Measurements from ENCODE around the gene ASB10.
A peak's percentile ranks its signal among the peaks of the same experiment; 100 is the strongest.

The ASB10 gene

DNA sequence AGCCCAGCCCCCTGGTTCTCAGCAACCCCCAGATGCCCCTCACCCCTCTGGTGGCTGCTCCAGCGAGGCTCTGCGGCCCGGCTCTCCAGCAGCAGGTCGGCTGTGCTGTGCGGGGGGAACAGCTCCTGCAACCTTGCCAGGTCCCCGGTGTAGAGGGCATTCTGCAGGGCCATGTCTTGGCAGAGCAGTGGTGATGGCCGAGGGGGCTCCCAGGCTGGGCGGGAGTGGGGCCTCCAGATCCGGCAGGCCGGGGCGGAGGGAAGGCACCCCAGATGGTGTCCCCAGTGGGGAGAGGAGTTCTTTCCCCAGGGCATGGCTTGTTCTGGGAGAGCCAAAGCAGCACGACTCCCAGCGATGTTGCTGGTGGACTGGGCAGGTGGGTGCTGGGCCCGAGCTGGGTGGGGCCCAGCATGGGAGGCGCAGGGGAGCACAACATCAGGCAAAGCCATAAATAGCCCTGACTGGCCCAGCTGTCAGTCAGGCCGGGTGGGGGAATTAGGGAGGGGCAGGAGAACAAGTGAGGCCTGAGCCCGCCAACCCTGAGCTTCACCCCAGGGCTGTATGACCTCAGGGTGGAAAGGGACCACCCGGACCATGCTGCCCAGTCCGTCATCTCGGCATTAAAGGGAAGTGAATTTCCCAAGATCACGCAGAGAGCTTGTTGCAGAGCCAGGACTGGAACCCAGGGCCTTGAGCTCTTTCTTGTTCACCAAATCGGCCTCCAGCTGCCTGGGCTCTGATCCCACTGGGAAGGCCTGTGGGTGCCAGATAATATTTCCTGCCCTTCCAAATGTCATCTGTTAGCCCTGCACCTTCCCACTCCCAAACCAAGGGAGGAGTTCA lies 580 bp upstream of the ASB10 start:
- DNase-seq (ENCODE audit: low spot score) = no peak

DNA sequence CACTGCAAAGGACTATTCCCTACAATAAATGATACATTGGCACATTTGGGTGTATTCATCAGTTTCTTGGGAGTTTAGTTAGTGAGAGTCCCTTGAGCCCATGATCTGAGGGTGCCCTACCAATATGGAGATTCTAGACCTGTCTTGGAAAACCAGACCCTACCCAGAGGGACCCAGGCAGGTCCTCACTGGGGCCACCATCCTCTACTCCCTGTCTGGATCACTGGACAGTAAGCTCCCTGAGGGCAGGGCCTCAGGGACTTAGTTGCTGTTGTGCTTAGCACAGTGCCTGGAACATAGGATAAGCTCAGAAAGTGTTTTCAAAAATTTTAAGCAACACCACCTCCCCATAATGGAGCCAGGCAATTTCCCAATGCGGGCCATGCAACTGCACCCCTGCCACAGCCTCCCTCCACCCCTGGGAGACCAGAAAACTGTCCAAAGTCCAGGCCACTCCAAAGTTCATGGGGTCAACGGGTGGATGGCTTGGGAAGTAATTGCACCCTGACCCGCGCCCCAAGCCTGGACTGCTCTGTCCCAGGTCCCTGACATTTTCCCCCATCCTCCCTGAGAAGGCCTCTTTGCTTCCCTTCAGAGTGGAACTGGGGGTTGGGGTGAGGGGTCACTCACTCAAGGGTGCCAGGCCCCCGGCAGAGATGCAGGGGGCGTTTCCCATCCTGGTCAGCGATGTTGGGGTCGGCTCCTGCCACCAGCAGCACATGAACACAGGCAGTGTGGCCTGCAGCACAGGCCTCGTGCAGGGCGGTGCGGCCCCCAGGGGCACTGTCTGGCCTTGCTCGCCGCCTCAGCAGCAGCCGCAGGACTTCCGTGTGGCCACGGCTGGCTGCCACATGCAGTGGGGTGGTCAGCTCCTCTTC lies 1.0 kb downstream of the ASB10 start:
- no peak for DNase-seq (ENCODE audit: low spot score)

DNA sequence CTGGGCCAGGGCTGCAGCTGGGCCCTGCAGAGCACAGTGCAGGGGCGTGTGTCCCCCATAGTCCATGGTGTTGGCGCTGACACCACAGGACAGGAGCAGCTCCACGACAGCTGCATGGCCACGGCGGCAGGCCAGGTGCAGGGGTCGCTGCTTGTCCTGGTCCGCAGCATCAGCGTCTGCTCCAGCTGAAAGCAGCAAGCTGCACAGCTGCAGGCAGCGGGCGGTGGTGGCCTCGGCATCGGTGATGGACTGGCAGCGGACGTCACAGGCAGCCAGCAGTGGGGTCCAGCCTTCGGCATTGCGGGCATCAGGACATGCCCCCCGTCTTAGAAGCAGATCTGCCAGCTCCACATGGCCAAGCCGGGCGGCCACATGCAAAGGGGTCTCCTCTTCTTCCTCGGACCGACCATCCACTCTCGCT lies 6.0 kb downstream of the ASB10 start:
- DNase-seq (ENCODE audit: low spot score) = peak; percentile 45

DNA sequence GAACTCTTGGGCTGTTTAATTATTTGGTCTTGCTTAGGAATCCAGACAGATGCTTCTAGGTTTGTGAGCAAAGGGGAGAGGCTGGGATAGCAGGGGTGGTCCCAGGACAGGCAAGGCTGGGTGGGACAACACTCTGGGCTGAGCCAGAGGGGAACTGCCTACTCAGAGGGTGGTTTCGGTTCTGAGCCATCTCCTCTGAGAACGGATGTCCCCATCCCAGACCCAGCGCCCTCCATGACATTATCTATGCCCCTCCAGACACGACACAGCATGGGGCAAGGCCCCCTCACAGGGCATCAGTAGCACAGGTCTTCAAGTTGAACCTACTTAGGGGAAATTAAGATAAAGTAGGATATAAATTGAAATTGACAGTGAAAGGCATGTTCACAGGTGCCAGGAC lies 7.1 kb downstream of the ASB10 start:
- DNase-seq (ENCODE audit: low spot score) = no peak

DNA sequence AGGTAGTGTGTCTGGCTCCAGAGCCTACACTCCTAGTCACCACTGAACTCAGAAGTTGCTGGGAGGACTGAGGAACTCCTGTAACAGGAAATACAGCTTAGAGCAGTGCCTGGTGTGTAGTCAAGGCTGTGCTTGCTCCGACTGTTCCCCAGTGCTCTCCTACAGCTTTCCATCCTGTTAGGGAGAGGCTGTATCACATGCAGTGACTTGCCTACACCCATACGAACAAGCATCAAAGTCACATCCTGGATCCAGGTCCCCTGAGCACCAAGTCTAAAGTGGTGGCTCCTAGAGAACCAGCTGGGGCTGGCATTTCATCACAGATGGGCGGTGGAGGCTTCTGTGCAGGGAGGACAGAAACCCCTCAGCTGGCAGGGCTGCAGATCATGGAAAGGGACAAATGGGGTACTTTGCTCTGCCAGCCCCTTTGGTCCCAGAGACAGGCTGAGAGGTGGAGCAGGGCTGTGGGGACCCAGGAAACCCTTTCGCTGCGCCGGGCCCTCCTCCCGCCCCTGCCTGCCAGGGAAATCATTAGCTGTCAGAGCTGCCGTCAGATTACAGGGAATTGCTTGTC lies 7.7 kb downstream of the ASB10 start:
- no peak for DNase-seq (ENCODE audit: low spot score)

DNA sequence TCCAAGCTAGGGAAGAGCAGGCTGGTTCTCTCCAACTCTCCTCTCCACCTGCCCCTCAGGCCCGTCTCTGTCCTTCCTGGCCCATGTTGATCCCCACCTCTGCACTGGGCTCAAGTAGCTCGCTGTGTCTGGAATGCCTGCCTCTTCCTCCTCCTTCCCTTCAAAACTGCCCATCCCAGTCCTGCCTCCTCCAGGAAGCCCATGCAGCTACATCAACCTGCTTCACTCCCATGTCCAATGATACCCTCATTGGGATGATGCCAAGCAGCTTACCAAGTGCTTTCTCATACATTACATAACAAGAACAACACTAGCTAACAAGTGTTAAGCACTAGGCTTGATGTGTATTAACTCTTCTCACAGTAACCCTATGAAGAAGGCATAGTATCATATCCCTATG lies 8.2 kb downstream of the ASB10 start:
- no peak for DNase-seq (ENCODE audit: low spot score)

DNA sequence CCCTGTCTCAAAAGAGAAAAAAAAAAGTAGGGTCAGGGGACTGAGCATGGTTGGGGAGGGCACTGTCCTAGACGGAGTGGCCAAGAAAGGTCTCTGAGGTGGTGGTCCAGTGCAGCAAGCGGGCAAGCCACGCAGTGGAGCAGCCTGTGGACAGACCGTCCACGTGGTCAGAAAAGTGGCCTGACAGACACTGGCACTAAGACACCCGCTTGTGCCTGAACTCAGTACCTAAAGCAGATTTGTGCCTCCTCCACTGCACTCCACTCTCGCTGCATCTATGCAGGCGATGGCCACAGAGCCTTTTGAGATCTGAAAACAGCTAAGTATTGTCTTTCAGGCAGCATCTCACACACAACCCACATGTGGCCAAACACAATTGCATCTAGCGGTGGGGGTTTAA lies 8.8 kb downstream of the ASB10 start:
- DNase-seq (ENCODE audit: low spot score) = no peak

DNA sequence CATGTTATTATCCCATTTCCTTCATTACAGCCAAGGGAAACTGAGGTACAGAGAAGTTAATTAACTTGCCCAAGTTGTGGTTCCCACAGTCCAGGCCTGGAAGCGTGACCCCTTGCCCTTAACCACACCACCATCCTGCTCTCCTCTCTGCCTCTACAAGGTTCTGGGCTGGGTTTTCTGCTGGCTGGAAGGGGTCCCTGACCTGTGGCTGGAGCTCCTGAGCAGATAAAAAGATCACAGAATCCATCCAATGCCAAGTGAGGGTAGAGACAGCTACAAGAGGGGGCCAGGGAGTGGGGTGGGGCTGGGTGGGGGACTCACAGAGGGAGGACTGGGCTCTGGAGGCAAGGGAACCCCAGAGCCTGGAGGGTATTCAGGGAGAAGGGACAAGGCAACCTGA lies 9.7 kb downstream of the ASB10 start:
- no peak for DNase-seq (ENCODE audit: low spot score)

DNA sequence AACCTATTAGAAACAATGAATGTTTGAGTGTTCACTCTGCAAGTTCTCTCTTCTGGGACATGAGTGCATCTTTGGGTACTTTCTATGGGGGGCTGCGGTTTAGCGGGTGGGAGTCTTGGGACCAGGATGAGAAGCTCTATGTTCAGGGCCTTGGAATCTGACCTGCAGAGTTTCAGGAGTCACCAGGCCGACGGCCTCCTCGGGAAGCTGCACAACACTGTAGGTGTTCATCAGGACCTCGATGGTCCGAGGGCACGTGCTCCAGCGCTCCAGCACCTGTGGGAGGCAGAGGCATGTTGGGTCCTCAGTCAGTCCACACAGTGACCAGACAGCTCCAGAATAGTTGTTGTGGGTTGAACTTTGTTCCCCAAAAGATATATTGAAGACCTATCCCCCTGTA lies 10.6 kb downstream of the ASB10 start:
- no peak for DNase-seq (ENCODE audit: low spot score)

DNA sequence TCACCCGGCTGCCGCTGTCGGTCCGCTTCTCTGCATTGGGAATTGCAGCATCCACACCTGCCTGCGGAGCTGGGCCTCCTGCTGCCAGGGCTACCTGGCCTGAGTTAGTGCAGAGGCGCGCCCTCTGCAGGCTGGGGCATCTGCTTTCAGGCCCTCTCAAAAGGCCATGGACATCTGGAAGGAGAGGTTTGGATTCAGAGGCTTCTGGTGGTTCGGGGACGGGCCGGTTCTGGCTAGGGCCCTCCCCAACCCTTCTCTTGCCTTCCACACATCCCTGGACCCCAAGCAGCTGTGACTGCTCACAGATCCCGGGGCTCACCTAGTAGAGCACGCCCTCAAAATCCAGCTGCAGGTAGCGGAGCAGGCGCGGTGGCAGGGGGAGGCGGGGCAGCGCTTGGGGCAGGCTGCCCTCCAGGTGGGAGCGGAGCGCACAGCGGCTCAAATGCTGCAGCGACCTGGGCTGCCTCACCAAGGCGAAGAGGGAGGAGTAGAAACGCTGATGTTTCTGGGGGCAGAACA lies 11.2 kb downstream of the ASB10 start:
- no peak for DNase-seq (ENCODE audit: low spot score)

DNA sequence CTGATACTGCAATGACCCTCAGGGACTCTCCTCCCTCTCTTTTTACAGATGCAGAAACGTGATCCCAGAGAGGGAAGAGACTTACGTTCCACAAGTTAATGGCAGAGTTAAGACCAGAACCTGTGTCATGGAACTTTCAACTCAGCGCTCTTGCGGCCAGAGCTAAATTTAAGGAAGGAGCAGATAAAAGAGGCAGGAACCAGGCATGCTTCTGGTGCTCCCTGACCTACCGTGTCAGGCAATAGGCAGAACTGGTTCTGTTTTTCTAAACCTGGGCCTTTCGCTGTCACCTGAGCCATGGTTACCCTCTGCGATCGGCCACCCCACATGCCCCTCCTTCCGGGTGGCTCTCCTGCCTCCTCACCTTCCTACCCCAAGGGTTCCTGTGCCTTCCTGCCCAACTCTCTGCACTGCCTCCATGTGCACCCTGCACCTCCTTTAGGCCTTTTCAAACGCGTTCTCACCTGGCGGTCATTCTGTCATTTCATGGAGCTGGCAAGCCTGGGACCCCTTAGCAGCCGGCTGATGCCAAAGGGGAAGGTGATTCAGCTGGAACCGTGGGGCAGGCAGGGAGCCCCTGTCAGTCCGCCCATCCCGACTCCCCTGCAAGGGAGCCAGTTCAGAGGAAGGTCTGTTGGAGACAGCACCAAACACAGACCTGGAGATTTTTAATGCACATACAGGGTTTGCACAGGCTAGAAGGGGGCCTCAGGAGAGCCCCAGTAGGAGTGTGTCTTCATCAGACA lies 11.8 kb downstream of the ASB10 start:
- no peak for DNase-seq (ENCODE audit: low spot score)

DNA sequence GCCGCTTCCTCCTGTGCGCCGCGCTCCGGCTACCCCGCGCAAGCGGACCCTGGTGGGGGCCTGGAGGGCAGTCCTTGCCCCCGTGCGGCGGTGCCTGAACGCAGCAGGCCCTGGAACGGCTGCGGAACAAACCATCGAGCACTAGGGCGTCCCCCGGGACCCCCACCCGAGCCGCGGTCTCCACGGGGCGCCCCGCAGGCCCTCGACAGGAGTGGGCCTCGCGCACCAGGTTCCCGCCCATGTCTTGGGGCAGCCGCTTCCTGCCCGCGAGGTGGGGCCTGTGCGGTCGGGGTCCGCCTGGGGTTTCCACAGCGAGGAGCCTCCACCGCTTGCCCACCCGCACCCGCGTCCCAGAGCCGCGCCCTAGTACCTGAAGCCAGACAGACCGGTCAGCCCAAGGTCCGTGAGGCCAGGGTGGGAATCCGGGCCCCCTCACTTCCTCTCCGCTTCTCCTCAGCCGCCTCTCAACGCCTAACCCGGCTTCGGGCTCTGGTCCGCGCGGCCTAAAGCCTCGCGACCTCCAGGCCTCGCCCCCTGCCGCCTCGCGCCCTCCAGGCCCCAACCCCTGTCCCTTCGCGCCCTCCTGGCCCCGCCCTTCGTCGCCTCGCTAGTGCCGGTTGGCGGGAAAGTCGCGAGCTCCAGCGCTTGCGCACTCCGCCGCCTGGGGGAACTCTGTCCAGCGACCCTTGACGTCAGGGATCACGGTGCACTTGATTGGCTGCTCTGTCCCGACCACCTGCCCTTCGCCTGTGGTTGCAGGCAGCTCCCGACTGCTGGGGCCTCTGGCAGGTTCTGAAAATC lies 12.6 kb downstream of the ASB10 start:
- DNase-seq (ENCODE audit: low spot score) = no peak

DNA sequence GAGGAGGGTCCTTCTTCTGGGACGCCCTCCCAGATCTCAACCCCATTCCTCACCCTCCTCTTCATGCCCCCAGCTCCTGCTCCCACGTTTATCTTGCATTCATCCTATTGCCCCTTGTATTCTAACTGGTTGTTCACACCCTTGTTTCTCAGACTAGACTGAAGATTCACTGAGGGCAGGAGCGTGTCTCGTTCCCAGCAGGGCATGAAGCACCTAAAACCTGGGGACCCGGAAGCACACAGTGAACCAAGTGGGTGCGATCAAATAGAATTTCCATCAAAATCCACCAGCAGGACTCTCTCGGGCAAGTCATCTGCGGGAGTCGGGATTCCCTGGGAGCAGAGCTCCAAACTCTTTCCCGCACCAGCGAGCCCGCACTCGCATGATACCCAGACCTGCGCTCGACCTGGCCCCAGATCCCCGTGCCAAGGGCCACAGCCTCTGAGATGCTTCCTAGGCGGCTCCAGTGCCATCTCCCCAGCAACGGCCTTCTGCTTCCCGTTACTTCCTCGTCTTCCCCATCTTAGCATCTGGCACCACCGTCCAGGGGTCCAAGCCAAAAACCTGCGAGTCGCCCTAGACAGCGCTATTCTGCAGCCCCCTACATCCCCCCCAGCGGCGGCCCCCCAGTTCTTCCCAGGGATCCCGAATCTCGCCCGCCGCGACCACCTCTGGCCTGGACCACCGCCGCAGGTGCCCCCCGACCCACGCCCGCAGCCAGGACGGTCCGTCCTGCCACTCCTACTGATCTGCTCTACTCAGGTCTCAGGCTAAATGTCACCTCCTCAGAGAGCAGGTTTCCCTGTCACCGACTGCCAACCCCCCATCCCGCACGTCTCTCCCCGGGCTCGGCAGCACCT lies 13.4 kb downstream of the ASB10 start:
- no peak for DNase-seq (ENCODE audit: low spot score)

DNA sequence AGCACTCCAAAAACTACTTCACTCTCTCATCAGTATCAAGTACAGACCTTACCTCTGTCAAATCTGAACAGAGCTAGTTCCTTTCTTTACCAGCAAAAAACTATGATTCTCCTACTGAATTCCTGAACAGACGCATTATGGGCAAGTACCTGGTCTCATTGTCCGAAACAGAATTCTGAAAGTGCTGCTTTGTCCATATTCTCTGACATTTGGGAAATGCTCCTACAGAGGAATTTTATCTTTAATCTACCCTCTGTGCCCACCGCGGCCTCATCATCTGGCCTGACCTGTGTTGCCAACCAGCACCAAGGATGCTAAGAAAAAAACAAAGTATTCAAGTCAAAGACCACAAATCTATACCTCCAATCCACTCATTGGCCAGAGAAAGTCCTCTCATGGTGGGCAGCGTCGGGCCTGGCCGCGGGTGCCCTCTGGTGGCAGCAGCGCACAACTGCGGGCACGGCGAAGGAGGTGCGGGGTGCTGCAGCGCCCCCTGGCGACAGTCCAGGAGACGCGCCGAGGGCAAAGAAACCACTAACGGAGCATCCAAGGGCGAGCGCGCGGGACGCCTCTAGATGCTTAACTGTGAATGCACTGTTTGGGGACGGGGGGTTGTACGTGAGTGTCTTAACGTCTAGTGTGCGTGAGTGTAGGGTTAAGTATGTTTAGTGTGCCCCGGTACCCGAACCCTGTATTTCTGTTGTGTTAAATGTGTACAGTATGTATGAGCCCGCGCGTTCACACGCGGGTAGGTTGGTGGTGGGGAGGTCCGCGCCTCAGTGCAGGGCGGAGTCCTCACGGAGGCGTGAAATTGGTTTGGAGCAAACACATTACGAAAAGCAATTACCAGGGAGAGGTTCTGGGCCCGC lies 14.5 kb downstream of the ASB10 start:
- peak; percentile 71 for DNase-seq (ENCODE audit: low spot score)

DNA sequence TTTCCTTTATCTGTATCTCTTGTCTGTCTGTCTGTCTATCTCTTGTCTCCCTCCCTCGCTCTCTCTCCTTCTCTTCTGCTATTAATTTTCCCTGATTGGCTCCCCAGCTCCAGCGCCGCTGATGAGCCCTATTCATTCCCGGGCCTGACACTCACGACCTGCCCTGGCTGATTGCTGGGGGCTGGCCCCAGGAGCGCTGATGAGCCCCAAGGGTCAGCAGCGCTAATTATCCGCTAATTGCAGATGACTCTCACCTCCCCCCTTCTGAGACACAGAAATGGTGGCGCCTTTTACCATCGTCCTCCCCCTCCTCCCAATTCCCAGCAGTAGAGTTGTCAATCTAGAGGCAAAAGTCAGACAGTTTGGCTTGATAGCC lies 18.3 kb downstream of the ASB10 start:
- DNase-seq (ENCODE audit: low spot score) = no peak

DNA sequence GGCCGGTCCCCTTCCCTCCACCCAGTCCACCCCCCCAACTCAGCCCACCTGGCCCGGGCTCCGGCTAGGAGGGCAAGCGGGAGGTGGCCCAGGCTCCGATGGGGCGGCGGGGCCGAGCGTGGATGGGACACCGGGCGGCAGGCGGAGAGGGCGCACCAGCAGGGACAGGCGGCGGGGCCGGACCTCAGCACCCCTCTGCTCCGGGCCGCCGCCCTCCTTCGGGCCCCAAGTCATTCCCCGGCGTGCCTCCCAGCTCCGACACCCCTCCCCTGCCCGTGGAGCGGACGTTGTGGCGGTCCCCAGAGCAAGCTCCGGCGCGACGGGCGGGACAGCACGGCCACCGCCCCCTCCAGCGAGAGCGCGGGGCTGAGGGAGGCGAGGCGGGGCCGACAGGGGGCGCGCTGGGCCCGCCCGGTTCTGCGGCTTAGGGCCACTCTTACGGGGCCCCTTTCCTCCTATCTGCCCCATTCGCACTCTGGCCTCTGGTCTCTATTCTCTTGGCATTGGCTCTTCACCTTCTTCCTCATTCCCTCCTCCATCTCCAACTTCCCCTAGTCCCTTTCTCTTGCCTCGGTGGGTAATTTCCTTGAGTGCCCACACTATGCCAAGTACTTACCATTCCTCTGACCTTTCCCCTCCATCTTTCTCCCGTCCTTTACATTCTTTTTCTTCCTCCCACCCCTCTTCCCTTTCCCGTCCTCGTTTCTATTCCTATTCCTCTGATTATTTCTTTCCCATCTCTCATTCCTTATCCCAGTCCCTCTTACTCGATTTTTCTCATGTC lies 18.9 kb downstream of the ASB10 start:
- DNase-seq (ENCODE audit: low spot score) = no peak

DNA sequence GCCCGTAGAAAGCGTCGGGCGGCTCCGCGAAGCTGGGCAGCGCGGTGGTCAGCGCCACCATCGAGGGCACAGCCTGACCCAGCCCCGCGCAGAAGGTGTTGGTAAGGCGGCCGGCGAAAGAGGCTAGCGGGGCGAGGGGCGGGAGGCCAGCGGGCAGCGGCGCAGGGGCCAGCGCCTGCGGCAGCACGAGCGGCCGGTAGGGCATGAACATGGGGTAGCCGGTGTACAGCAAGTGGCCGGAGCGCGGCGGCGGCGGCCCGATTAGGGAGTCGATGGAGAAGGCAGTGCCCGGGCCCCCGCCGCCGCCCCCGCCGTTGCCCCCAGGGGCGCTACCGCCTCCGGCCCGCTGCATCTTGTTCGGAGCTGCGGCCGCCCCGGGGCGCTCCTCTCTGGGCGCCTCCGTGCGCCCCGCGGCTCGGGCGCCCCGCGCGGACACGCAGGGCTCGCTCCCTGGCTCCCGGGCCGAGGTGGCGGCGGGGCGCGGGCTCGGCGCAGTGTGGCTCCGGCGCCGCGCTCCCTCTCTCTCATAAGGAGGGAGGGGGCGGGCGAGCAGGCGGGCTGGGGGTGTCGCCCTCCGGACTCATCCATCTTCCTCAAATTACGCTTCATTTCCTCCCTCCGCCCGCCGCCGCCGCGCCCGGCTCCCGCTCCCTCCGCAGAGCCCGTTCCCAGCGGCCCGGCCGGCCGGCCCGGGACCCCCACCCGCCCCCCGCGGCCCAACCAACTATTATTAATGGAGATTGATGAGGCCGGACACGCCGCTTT lies 19.7 kb downstream of the ASB10 start, which contains the start of gene GBX1:
TSS of gene GBX1 (minus strand) at position 498 of the 765 bp plus-strand sequence. CDS start at position 352, 146 bp downstream.
- no peak for DNase-seq (ENCODE audit: low spot score)

All from SK-N-DZ (cell line).